Activated T-cell treated with anti-CD3 and anti-CD28 coated beads, Interleukin-2, amount 50 U/mL, for 1 hour (primary cell): Measurements from ENCODE around the gene DNAH5.
"Not testable (repeated sequence)": the region's sequence is repeated elsewhere in the genome, so short reads cannot be mapped to it uniquely, and the experiment has no call there.

ENCODE experiments used
- DNase-seq: peaks from one replicate; pipeline ENCODE4 v3.0.0-alpha.2; 2020

The DNAH5 gene

GRCh38 chr5:13816126-13816525 lies 128.4 kb downstream of the DNAH5 start:
- DNase-seq: no peak

DNA sequence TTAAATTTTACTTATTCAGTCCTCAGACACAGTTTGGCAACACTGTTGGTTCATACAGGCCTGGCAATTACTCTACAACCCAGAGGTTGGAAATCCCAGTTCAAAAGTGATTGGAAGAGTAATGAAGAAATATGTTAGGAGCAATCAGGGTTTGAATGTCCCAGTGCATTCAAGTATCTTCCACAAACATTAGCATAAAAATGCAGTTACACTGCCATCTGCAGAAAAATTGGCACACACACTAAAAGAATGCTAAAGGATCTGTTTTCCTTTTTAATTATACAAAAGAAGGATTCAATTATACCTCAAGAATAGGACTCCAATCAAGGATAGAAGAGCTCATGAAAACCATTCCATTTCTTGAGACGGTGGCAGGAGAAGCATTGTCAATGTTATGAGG lies 130.2 kb downstream of the DNAH5 start:
- no peak for DNase-seq

- DNase-seq: no peak
These were observed 134.6 kb downstream of the DNAH5 start for GRCh38 chr5:13809921-13810320.

DNA sequence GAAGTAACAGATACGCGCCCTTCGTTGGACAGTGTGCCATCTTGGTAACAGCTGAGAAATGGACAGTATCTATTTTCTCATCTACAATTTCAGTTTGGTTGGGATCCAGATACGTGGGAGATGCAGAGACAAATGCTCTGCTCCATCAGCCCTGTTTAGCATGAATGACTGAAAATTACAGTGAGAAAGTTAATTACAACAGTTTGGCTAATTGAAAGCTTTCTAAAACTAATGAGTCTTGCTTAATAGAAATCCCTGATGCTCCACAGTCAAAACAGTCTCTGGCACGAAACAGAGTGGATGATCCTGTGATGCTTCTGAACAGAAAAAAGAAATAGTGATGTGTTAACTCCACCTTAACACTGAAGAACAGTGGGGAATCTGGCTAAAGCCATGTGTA lies 140.2 kb downstream of the DNAH5 start:
- no peak for DNase-seq

DNA sequence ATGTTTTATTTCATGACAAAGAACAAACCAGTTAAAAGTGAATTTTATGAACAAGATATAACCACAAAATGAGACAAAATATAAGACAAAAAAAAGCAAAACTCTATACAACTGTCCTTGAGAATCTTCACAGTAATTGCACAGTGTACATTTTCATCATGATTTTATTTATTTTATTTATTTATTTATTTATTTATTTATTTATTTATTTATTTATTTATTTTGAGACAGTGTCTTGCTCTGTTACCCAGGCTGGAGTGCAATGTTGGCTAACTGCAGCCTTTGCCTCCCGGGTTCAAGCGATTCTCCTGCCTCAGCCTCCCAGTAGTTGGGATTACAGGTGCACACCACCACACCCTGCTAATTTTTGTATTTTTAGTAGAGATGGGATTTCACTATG lies 145.9 kb downstream of the DNAH5 start:
- not testable (repeated sequence) for DNase-seq

- DNase-seq: no peak
These were observed 158.6 kb downstream of the DNAH5 start for GRCh38 chr5:13785781-13786415.

DNA sequence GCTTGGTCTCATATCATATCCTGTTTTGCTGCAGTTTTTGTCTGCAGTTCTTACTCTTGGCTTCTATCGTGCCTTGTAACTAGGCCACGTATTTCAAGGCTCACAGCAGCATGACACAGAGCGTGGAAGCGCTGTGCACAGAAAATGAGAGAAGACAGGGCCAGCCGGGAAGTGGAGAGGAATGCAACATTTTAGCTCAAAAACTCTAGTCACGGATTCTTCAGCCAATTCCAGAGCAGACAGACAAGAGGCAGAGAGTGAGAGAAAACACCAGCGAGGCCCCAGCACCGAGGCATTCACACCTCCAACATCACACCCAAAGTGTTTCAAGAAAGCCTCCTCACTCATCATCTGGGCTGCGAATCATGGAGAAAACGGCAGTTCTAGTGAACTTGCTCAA lies 160.8 kb downstream of the DNAH5 start:
- DNase-seq: no peak

- DNase-seq: no peak
These were observed 164.4 kb downstream of the DNAH5 start for GRCh38 chr5:13780081-13780480.

DNA sequence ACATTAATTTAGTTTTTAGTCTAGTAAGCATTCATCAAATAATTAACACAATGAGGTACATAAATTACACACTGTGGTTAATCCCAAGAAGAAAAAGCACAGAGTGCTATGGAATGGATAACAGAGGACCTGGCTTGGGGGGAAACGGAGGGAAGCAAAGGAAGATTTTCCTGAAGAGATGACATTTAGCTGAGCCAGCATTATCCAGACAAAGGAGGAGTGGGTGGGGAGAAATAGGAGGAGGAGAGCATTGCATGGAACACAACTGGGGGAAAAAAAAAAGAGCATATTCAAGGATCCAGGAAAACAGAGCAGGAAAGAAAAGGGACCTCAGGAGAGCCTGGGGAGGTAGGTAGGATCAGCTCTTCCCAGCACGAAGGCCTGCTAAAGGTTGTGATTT lies 170.8 kb downstream of the DNAH5 start:
- DNase-seq: no peak

GRCh38 chr5:13771011-13771571 lies 173.4 kb downstream of the DNAH5 start:
- DNase-seq: no peak

DNA sequence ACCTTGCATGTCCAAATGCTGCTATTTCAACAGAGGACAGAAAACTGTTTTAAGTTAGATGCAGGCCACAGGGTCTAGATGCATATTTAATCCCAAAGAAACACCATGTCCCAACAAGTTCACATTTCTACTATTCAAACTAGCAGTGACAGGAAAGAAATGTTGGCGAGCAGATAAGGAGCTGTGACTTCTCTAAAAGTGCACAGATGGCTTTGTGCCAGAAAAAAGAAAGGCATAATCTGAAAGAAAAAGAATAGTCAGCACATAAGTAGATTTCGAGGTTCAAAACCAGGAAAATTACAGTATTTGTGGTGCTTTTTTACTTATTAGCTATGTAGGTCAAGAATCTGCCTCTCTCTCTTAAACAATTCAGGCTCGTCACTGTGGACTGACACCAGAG lies 178.3 kb downstream of the DNAH5 start:
- no peak for DNase-seq

DNA sequence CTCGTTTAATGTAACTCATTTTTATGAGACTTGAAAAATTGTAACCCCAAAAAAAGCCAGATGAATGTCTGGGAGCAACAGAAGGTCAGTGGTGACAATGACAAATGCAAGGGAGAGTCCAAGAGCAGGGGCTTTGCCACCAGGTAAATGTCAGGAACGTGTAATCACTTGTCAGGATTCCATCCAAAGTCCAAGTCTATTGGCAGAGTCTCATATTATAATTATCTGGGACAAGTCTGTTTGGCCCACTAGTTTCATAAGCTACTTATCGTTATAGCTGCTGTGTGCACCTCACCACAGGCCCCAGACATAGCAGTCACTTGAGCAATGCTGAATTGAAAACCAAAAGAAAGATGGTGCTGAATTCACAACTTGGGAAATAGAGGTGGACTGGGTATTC lies 180.8 kb downstream of the DNAH5 start:
- DNase-seq: no peak

DNA sequence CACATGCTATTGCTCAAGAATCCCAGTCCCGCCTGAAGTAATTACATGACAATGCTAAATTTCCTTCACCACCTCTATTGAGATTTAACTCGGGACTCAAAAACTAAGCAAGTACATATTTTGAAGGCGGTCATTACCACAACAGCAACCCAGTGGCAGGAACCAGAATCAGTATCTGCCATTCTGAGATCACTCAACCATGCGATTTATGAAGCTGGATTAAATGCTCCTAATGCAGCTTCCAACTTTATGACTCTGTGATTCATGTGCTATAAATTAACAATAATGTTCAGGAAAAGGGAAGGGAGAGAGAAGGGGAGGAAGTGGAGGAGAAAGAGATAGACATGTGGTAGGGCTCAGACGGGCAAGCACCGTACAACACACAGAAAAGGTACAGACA lies 194.7 kb downstream of the DNAH5 start:
- no peak for DNase-seq

GRCh38 chr5:13746026-13746425 lies 198.5 kb downstream of the DNAH5 start:
- no peak for DNase-seq

DNA sequence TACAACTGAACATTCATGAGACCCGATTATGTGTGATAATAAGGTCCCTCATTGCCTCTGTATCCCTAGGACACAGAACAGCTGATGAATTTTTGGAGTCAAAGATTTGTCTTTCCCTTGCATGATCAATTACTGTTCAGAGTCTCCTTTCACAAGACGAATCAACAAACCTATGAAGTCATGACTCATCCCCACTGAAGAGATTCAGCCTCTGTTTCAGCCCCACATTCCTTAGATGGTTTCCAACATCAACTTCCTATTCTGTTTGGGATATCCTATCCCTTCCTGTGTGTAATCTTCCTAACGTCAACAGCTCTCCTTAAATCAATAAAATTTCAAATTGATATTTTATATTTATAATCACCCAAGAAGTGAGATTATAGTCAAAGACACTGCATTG lies 199.0 kb downstream of the DNAH5 start:
- DNase-seq: no peak

DNA sequence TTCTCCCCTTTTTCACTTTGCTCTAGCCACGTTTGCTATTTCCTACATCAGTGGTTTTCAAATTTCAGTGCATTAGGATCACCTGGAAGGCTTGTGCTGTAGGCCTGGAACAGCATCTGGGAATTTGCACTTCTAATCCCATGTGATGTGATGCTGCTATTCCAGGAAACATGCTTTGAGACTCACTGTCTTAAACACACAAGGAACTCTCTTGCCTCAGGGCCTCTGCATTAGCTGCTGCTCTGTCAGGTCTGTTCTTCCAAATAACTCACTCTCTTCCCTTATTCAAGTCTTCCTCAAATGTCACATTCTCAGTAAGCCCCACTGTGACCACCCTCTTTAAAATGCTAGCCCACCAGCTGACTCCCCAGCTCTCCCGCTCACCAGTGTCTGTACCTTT lies 204.0 kb downstream of the DNAH5 start:
- DNase-seq: no peak

DNA sequence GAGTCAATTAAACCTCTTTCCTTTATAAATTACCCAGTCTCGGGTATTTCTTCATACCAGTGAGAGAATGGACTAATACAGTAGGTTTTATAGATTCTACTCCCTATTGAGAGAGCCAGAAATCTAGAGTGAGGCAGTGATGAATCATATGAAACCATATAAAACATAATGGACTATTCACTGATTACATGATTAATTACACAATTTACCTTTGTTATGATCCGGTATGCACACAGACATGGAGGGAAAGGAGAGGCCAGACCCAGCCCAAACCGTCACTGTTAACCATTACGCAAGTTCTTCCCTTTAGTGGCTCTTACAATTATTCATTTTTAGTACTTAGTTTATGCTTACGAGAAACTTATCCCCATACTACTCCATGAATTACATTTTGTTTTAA lies 205.0 kb downstream of the DNAH5 start:
- no peak for DNase-seq

DNA sequence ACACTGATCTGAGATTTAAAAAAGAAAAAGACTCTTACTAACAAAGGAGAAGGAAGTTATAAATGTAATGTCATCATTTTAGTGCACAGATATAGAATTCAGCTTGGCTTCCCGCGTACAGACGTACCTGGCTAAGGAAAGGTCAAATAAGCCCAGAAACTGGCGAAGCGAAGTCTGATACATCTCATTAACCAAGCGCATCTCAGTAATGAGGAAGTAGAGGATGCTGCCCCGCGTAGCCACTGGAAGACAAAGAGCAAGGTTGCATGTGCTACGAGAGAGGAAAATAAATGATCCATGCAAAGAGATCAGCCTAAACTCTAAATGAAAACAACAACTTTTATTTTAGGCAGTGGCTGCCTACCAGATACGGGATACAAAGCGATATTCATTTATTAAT lies 208.8 kb downstream of the DNAH5 start:
- DNase-seq: no peak

DNA sequence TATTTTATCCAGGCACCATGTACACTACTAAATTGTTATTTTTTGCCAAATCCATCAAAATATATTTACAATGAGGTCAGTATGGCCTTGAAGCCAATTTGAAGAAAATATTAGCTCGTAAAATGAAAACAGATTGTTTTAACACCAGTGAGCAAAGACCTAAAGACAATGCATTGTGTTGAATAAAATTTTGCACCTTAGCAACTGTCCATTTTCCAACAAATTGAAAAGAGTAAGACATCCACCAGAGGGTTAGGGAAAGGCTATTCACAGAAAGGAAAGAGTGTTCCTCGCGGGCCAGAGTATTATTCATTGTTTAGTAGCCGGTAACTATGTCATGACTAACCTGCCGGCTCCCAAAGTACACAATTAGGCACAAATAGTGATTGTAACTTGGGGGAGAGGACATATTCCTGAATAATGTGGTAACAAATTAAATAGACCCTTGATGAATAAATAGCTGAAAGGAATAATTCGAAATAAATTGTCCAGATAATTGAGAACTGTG lies 213.3 kb downstream of the DNAH5 start:
- no peak for DNase-seq

GRCh38 chr5:13708906-13709305 lies 235.6 kb downstream of the DNAH5 start:
- no peak for DNase-seq

DNA sequence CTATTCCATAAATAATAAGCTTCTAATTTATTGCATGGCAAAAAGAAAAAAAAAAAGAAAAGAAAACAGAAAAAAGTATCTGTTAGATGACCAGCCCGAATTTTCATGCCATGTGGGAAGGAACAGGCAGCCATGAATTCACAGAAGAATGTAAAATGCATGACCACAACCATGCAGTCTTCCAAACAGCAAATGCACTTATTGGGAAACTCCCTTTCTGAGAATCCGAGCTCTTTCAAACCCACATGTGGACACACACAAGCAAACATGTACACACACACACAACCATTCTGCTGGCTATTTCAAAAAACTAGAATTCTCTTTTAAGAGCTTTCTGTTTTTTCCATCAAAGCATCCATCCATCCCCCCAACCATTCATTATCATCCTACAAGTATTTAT lies 236.1 kb downstream of the DNAH5 start:
- no peak for DNase-seq

GRCh38 chr5:13704396-13704795 lies 240.1 kb downstream of the DNAH5 start:
- DNase-seq: no peak

DNA sequence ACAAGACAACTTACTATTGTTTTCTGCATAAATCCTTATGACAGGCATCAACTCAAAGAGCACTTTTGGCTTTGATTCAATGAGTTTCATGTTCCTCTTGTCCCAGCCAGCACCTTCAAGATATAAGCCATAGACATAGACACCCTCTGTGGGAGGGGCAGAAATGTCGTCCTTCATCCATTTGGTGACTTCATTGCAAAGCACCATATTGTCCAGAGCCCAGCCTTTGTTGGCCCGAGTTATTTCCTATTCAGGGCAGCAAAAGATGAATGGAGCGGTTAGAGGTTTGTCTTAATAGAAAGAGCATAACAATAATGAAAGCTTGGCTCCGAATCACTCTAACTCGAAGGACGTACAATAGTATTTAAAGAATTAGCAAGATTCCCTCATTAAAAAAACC lies 243.9 kb downstream of the DNAH5 start:
- DNase-seq: no peak

- no peak for DNase-seq
These were observed 245.6 kb downstream of the DNAH5 start for GRCh38 chr5:13698885-13699284.

GRCh38 chr5:13695076-13695712 lies 249.3 kb downstream of the DNAH5 start:
- DNase-seq: no peak
